Naive thymus-derived CD4-positive, alpha-beta T cell (primary cell): ENCODE data around the gene THSD4. TPM values are rescaled to one million over a fixed set of nuclear protein-coding genes. Genes with fewer than 3 reads are reported as not detected.

Experiments
- ATAC-seq: fragments of 150-1000 bp; cut with Tn5 transposase; 2 replicates; pipeline ENCODE4 v1.10.0; 2021; ENCODE audit warnings: mild to moderate bottlenecking, moderate library complexity
- CTCF ChIA-PET: fragments of 350-600 bp; sonication (Branson Sonifier 250); formaldehyde crosslinking; loops from one replicate; lab custom pipeline; 2021; ENCODE audit warnings: antibody characterized with exemption; lab: Charles Lee
- POLR2A ChIA-PET: fragments of 350-600 bp; sonication (Branson Sonifier 250); formaldehyde crosslinking; loops from one replicate; lab custom pipeline; 2021; ENCODE audit warnings: antibody characterized with exemption, inconsistent platforms; lab: Charles Lee
- DNase-seq, 9 donors: peaks; one replicate each; pipeline versions ENCODE4 v3.0.0 to v3.0.0-alpha.2; 2020 to 2022; ENCODE audit warnings: mixed read lengths in 1 of 9
- H3K27ac ChIP-seq: one replicate; pipeline ENCODE4 v1.7.0; 2013; ENCODE audit warnings: mild to moderate bottlenecking, low read depth, low read length, moderate library complexity
- H3K27me3 ChIP-seq, 2 donors: one replicate each; pipeline ENCODE4 v1.7.0; 2013; ENCODE audit warnings: low read length in 2 of 2, mild to moderate bottlenecking in 2 of 2, moderate library complexity in 2 of 2; ENCODE audit not compliant: control insufficient read depth in 2 of 2, insufficient read depth in 2 of 2
- H3K36me3 ChIP-seq, 3 experiments: 1 replicate in 2 of 3; 2 replicates in 1 of 3; pipeline ENCODE4 v1.7.0; 2013; ENCODE audit warnings: low read length in 3 of 3, mild to moderate bottlenecking in 3 of 3, moderate library complexity in 1 of 3; ENCODE audit not compliant: insufficient read depth in 3 of 3, control insufficient read depth in 2 of 3
- H3K4me1 ChIP-seq, 2 donors: one replicate each; pipeline ENCODE4 v1.7.0; 2013; ENCODE audit warnings: low read length in 2 of 2, mild to moderate bottlenecking in 2 of 2, moderate library complexity in 1 of 2; ENCODE audit not compliant: control insufficient read depth in 2 of 2, insufficient read depth in 2 of 2
- H3K4me3 ChIP-seq: 2 replicates; pipeline ENCODE4 v1.7.0; 2013; ENCODE audit warnings: mild to moderate bottlenecking, low read length
- H3K9me3 ChIP-seq, 3 experiments: 1 replicate in 2 of 3; 2 replicates in 1 of 3; pipeline ENCODE4 v1.7.0; 2013; ENCODE audit warnings: low read length in 3 of 3; ENCODE audit not compliant: control insufficient read depth in 2 of 3
- H3K27ac Mint-ChIP-seq, 9 donors: one replicate each; pipeline ENCODE4 v1.8.0; 2020 to 2022; ENCODE audit warnings: mixed read lengths in 9 of 9, mild to moderate bottlenecking in 8 of 9, moderate library complexity in 5 of 9, inconsistent platforms in 2 of 9
- H3K27me3 Mint-ChIP-seq, 5 donors: one replicate each; pipeline ENCODE4 v1.8.0; 2021 to 2022; ENCODE audit warnings: mixed read lengths in 5 of 5, mild to moderate bottlenecking in 1 of 5
- H3K36me3 Mint-ChIP-seq, 5 donors: one replicate each; pipeline ENCODE4 v1.8.0; 2020 to 2022; ENCODE audit warnings: mixed read lengths in 5 of 5, mild to moderate bottlenecking in 3 of 5, inconsistent platforms in 1 of 5
- H3K4me1 Mint-ChIP-seq, 7 donors: one replicate each; pipeline ENCODE4 v1.8.0; 2020 to 2022; ENCODE audit warnings: mixed read lengths in 7 of 7, mild to moderate bottlenecking in 3 of 7, inconsistent platforms in 1 of 7
- H3K4me3 Mint-ChIP-seq, 10 donors: one replicate each; pipeline ENCODE4 v1.8.0; 2020 to 2022; ENCODE audit warnings: mild to moderate bottlenecking in 10 of 10, mixed read lengths in 10 of 10, moderate library complexity in 6 of 10, inconsistent platforms in 2 of 10
- H3K9me3 Mint-ChIP-seq, 11 donors: one replicate each; pipeline ENCODE4 v1.8.0; 2020 to 2022; ENCODE audit warnings: mixed read lengths in 11 of 11, mild to moderate bottlenecking in 4 of 11, inconsistent platforms in 1 of 11, moderate library complexity in 1 of 11
- intact Hi-C, 2 donors: fragments of 100-400 bp; cut with micrococcal nuclease; formaldehyde crosslinking; loops; one replicate each; pipeline ENCODE4 v1.15.1; 2023
- polyA plus RNA-seq, 2 donors: library from polyadenylated mRNA; unstranded; fragments of 300-500 nt; fragmentation: Illumina TruSeq; gene quantifications; one replicate each; pipeline ENCODE4 v1.2.3, GENCODE V29; 2021
- total RNA-seq, 6 experiments: library from RNA in 5 of 6; stranded (reverse) in 5 of 6; gene quantifications; 1 replicate in 5 of 6; 2 replicates in 1 of 6; pipeline ENCODE4 v1.2.3 and lab custom pipeline; 2021 to 2026

The THSD4 gene
- total and polyA plus RNA-seq, 7 experiments from 2014 or later = not detected

DNA sequence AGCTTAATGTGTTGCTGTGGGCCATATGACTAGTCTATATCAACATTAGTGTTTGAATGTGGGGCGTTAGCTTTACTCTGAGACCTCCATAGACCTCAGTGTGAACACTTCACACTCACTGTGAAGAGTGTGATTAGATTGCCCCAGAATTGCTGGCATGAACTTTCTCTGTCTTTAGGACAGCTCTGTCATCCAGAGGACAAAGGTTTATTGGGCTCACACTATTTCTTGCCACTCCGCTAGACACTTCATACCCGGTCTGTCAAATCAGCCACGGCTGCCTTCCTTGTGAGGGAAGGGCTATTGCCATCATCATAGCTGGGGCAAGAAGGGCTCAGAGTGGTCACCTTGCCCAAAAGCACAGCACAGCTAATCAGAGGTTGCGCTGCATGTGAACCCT lies 378.3 kb downstream of the THSD4 start:
- ChIA-PET CTCF (no interaction called here), POLR2A (no interaction called here)
- Mint-ChIP-seq H3K27me3 (peaks cover 4 to 40% (median 12%) of the 10 kb centered on the region in 5 donors), H3K27ac (no peak overlapping the region), H3K4me1 (no peaks in the 10 kb centered on the region), H3K9me3 (peaks cover 0 to 7% (median 1%) of the 10 kb centered on the region in 11 donors), H3K36me3 (no peaks in the 10 kb centered on the region), H3K4me3 (no peak overlapping the region)
- Histone ChIP-seq H3K4me3 (no peak overlapping the region), H3K9me3 (no peaks in the 10 kb centered on the region), H3K4me1 (no peaks in the 10 kb centered on the region), H3K27me3 (no peaks in the 10 kb centered on the region), H3K27ac (no peak overlapping the region), H3K36me3 (no peaks in the 10 kb centered on the region)
- DNase-seq (no peak), ATAC-seq (no peak)
- intact Hi-C loops = no loop called here

DNA sequence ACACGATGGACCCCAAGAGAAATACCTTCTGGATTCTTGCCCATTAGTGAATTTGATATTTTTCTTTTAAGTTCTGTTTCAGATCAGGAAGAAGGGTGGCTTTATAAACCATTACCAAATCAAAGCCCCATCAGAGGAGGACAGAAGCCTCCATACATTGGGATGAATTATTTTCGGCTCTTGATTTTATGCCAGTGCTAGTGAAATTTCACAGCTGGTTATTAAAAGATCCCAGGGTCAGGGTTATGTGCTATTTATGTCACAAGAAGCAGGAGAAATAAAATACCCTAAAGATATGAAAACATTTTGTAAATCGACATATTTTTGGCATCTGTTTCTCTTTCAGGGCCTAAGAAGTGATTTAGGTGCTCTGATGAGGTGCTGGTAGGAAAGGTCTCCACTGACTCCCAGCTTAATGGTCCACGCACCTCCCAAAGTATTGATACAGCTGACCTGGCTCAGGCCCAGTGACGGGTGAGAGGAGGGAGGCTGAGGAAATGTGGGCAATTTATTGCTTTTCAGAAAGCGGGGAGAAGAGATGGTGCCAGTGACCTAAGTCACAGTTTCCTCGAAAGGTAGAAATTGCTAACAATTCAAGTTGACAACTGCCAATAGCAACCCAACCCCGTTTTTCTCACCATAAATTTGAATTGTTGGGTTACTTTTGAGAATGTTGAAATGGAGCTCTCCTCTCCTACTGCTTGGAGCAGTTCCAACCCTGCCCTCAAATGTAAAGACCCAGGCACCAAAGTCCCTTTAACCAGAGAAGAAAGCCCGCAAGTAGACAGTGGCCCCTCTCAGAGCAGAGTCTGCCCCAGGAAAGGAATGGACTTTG lies 379.5 kb downstream of the THSD4 start:
- Mint-ChIP-seq H3K36me3 (no peaks in the 10 kb centered on the region), H3K27ac (no peak overlapping the region), H3K4me3 (no peak overlapping the region), H3K27me3 (peaks cover 0 to 36% (median 10%) of the 10 kb centered on the region in 5 donors), H3K4me1 (no peaks in the 10 kb centered on the region), H3K9me3 (peaks cover 0 to 11% (median 0%) of the 10 kb centered on the region in 11 donors)
- Histone ChIP-seq H3K36me3 (no peaks in the 10 kb centered on the region), H3K27ac (no peak overlapping the region), H3K4me1 (no peaks in the 10 kb centered on the region), H3K27me3 (no peaks in the 10 kb centered on the region), H3K4me3 (no peak overlapping the region), H3K9me3 (no peaks in the 10 kb centered on the region)
- CTCF ChIA-PET = no interaction called here
- intact Hi-C loops = no loop called here
- ATAC-seq (no peak), DNase-seq (no peak)
- POLR2A ChIA-PET = no interaction called here

DNA sequence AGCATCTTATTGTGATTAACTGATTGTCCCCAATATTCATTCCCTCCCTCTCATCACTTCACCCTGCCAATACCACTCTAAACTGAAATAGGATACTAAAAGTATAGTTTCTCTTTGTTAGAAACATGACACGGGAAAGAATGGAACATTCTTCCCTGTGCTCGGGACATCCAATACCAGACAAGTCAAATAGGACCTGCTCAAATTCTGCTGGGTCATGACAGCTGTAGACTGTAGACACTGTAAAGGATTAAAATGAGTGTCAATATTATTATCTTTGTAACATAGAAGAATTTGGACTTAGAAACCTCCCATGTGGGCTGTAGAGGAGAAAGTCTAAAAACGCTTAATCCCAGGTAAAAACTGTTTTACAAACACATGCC lies 380.1 kb downstream of the THSD4 start:
- ATAC-seq (no peak), DNase-seq (no peak)
- Histone ChIP-seq H3K27me3 (no peaks in the 10 kb centered on the region), H3K4me3 (no peak overlapping the region), H3K4me1 (no peaks in the 10 kb centered on the region), H3K36me3 (no peaks in the 10 kb centered on the region), H3K27ac (no peak overlapping the region), H3K9me3 (no peaks in the 10 kb centered on the region)
- POLR2A ChIA-PET = no interaction called here
- Mint-ChIP-seq H3K36me3 (no peaks in the 10 kb centered on the region), H3K9me3 (peaks cover 0 to 11% (median 3%) of the 10 kb centered on the region in 11 donors), H3K4me1 (no peaks in the 10 kb centered on the region), H3K27me3 (peaks cover 4 to 37% (median 14%) of the 10 kb centered on the region in 5 donors), H3K4me3 (no peak overlapping the region), H3K27ac (no peak overlapping the region)
- CTCF ChIA-PET = no interaction called here
- intact Hi-C loops = no loop called here

DNA sequence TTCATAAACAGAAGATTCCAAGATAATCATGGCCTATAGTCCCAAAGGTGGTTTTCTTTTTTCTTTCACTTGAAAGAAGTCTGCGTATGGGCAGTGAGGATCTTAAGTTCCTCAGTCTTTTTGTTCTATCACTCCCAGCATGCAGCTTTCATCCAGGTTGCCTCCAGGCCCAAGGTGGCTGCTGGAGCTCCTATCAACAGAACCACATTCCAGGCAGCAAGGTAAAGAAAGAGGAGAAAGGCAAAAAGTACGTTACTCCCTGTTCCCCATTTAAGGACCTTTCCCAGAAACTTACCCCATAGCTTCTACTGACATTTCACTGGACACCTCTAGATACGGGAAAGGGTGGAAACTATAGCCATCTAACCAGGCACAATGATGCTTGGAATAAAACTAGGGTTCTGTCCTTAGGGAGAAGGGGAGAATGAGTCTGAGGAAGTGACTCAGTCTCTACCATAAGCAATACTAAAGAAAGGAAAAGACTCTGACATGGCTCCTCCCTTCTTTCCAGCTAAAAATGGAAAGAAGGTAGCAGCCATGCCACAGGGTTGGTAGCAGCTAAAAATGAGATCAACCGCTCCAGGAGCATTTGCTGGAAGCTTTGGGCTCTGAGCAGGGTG lies 381.2 kb downstream of the THSD4 start:
- no peaks in the 10 kb centered on the region for H3K27me3 ChIP-seq
- CTCF ChIA-PET = no interaction called here
- no peaks in the 10 kb centered on the region for H3K4me1 ChIP-seq
- POLR2A ChIA-PET = no interaction called here
- Mint-ChIP-seq H3K4me1 (no peaks in the 10 kb centered on the region), H3K4me3 (no peak overlapping the region), H3K27ac (no peak overlapping the region), H3K36me3 (no peaks in the 10 kb centered on the region), H3K9me3 (peaks cover 0 to 13% (median 3%) of the 10 kb centered on the region in 11 donors), H3K27me3 (peaks cover 6 to 41% (median 21%) of the 10 kb centered on the region in 5 donors)
- intact Hi-C loops = no loop called here
- H3K27ac ChIP-seq = no peak overlapping the region
- ATAC-seq (no peak), DNase-seq (no peak)
- H3K4me3 ChIP-seq = no peak overlapping the region
- H3K36me3 ChIP-seq = no peaks in the 10 kb centered on the region
- H3K9me3 ChIP-seq = no peaks in the 10 kb centered on the region

DNA sequence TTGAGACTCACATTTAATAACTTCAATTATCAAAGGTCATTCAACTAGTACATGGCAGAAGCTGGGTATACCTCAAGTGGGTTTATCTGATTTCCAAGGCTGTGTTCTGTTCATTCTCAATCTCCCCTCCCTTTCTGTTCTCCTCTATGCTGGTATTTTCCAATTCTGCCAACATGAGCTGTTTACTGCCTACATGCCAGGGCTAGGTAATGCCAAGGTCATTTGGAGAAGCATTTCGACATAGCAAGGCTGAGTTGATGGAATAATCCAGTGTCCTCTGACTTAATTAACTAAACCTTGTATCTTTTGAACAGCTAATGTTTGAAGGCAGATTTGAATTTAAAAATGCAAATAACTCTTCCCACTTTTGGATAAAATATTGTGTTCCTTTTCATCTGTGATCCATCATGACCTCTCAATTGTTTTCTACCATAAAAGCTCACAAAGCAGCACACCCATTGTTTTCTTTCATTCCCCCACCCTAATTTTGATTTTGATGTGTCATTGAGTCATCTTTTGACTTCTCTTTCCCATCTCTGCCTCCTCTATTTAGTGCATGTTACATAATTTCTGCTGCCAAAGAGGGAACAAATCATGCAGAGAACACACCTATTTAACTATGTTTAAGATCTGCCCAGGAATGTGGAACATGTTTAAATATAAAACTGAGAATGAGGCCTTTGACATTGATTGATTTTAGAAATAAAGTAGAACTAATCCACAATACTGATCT lies 386.2 kb downstream of the THSD4 start:
- H3K27me3 Mint-ChIP-seq = peaks cover 10 to 48% (median 29%) of the 10 kb centered on the region in 5 donors
- no peak for ATAC-seq
- H3K4me1 Mint-ChIP-seq = no peaks in the 10 kb centered on the region
- H3K9me3 Mint-ChIP-seq = peaks cover 0 to 18% (median 4%) of the 10 kb centered on the region in 11 donors
- no peak overlapping the region for H3K27ac ChIP-seq
- intact Hi-C loops = no loop called here
- no peaks in the 10 kb centered on the region for H3K36me3 ChIP-seq
- no peak overlapping the region for H3K4me3 ChIP-seq
- no peak overlapping the region for H3K27ac Mint-ChIP-seq
- DNase-seq = no peak
- POLR2A ChIA-PET = no interaction called here
- no peaks in the 10 kb centered on the region for H3K9me3 ChIP-seq
- CTCF ChIA-PET = interaction anchor here (0.5 kb wide), 1 partner anchor 824 kb away, joined by 3 read pairs; no protein-coding TSS in a partner anchor
- no peaks in the 10 kb centered on the region for H3K27me3 ChIP-seq
- H3K4me1 ChIP-seq = no peaks in the 10 kb centered on the region
- no peaks in the 10 kb centered on the region for H3K36me3 Mint-ChIP-seq
- H3K4me3 Mint-ChIP-seq = no peak overlapping the region

DNA sequence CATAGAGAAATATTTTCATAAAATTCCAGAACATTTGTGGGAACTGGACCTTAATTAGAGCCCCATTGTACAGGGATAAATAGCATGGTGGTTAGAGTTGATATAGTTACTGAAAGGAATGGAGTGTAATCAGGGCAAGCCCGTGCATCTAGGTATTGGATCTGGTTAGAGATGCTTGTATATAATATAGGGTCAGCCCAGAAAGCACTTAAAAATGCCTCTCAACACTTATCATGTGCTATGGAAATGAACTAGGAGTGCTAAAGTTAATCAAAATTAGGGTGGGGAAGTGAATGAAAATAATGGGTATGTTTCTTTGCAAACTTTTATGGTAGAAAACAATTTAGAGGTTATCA lies 386.8 kb downstream of the THSD4 start:
- Mint-ChIP-seq H3K36me3 (no peaks in the 10 kb centered on the region), H3K4me1 (no peaks in the 10 kb centered on the region), H3K4me3 (no peak overlapping the region), H3K27ac (no peak overlapping the region), H3K9me3 (peaks cover 0 to 18% (median 4%) of the 10 kb centered on the region in 11 donors), H3K27me3 (peaks cover 10 to 48% (median 30%) of the 10 kb centered on the region in 5 donors)
- no peak for ATAC-seq
- no peaks in the 10 kb centered on the region for H3K4me1 ChIP-seq
- ChIA-PET CTCF (no interaction called here), POLR2A (no interaction called here)
- H3K27me3 ChIP-seq = no peaks in the 10 kb centered on the region
- H3K4me3 ChIP-seq = no peak overlapping the region
- no peak for DNase-seq
- H3K9me3 ChIP-seq = no peaks in the 10 kb centered on the region
- no peaks in the 10 kb centered on the region for H3K36me3 ChIP-seq
- H3K27ac ChIP-seq = no peak overlapping the region
- intact Hi-C loops = no loop called here
